Raji (cell line): ENCODE data around the gene FAM177B.

Experiments
- POLR2A ChIP-seq: IDR thresholded peaks from 2 replicates; pipeline ENCODE4 v1.6.1; 2011; ENCODE audit warnings: low read depth, low read length, control low read depth; ENCODE audit not compliant: insufficient read depth

Gene FAM177B

DNA sequence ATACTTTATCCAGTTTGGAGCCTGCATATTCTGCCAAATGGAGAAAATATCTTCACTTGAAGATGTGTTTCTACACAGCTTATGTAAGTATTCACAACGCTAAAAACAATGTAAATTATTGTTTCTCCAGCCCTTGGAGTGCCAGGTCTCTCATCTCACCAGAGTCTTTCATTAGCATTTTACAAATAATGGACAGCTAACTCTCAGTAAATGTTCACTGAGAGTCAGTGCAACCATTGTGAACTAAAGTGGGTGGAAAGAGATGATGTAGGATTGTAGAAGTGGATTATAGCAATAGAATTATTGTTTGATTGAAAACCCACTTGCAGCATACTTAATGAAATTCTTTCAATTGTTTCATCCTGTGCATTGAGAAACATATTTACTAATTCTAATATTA, 8.3 kb upstream of the FAM177B start:
- TF ChIP-seq POLR2A: no peak

DNA sequence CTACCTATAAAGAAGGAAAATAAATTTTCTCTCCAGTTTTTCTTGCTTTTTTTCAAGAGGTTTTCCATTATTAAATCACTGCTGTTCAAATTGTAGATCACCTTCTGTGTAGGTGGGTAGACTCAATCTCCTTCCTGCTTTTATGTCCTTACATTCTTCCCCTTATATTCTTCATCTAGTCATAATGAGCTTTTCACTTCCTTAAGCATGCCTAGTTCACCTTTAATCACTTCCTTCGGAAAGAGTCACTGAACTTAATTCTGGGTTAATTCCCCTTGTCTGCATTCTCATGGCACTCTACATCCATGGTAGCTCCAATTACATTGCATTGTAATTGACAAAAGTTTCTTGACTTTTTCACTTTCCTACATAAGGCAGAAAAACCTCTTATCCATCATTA, 6.1 kb upstream of the FAM177B start:
- no peak for TF ChIP-seq POLR2A

DNA sequence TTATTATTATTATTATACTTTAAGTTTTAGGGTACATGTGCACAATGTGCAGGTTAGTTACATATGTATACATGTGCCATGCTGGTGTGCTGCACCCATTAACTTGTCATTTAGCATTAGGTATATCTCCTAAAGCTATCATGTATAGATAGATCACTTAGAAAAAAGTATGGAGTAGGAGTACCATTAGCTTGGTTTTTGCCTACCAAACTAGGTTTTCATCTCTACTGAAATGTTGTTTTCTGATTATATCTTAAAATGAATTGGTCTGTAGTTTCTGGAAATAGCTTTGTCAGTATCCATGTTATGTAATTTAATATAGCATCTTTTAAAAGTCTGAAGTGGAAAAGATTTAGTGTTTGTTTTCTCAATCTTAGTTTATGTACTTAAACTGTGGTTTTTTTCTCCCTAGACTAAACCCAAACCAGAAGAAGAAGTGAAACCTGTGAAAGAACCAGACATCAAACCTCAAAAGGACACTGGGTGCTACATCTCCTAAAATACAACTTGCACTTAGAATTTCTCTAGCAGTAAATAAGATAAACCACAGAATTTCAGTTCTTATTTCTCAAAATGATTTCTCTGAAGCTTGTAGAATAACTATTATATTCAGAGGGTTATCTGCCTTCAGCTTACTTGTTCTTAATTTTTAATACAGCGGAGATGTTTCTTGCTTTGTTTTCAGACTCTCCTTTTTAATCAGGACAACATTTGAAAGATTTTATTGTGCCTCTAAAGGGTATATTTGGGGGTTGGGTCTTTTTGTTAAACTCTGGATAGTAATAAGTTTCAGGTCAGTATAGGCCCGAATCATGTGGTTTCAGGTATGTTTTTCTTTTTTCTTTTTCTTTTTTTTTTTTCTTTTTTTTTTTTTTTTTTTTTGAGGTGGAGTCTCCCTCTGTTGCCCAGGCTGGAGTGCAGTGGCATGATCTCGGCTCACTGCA, 4.5 kb upstream of the FAM177B start:
- no peak for TF ChIP-seq POLR2A

DNA sequence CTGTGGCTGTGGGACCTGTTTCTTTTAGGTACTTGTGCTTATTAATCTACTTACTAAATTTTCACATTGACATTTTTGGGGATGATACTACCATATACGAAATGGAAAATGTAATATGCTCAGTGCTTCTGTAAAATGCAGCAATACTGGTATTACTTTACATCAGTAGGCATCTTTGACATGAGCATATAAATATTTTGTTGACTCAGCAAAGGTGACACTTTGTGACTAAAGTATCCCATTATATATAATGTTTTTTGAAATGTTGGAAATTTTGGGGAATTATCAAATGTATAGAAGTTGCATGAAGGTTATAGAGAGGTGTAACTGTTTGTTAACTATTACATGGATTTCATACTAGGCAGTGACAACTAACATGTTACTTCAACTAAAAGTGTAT, 2.3 kb upstream of the FAM177B start:
- no peak for TF ChIP-seq POLR2A

DNA sequence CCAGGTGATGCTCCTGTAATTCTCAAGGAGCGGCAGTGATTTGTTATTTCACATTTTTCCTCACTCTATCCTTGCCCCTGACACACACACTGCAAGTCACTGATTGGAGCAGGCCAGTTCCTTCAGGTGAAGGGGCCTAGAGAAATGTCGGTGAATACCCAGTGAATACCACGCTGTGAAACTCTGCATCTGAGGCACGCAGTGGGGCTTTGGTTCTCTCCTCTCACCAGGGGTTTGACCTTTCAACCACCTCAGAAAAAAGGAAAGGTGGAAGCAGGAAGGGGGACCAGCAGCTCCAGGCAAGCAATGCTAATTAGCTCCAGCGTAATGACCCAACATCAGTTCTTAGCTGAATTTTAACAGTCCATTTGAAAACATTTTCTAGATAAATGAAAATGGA, 532 bp upstream of the FAM177B start:
- TF ChIP-seq POLR2A: no peak

DNA sequence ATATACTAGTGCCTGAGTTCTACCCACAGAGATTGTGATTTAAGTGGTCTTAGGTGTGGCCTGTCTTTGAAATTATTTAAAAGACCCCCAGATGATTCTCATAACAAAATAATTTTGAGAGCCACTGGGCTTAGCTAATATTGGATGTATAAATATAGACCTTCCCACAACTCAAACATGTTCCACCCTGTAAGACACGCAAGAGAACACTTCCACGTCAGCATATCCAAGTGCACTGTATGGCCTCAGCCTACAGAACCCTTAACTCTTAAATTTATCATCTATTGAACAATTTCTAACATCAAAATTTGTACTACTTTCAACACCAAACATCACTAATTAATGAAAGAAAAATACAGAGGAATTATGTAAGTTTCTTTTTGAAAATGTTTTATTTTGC, 2.5 kb downstream of the FAM177B start:
- no peak for TF ChIP-seq POLR2A

DNA sequence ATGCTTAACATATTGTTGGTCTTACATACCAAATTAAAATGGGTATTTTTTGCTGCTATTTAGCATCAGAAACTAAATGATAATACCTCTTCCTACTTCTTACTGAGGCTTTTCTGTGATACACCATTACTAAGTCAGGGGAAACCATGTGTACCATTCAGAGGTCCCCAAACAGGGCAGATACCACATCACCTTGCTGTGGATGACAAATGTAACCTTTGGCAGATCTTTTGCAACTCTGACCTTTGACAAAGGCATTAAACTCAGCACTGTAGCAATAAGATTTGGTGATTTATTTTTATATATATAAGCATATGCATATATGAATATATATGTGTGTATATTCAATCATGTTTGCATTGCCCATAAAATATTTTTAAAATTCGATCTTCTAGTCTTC, 2.9 kb downstream of the FAM177B start:
- no peak for TF ChIP-seq POLR2A

DNA sequence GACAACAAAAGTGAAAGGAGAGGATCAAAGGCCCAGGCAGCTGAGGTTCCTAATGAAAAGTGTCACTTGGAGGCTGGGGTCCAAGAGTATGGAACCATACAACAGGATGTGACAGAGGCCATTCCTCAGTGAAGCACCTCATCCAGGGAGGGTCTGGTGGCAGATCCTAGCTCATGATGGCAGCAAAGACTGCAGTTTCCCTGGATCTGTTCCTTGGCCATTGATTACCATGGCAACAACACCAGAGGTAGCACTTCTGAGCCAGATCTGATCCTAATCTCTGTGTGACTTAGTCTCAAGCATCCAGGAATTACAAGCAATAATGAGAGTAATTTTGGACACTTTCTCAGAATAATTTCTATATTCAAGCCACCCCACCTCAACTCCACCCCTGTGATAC, 12.9 kb downstream of the FAM177B start:
- no peak for TF ChIP-seq POLR2A

DNA sequence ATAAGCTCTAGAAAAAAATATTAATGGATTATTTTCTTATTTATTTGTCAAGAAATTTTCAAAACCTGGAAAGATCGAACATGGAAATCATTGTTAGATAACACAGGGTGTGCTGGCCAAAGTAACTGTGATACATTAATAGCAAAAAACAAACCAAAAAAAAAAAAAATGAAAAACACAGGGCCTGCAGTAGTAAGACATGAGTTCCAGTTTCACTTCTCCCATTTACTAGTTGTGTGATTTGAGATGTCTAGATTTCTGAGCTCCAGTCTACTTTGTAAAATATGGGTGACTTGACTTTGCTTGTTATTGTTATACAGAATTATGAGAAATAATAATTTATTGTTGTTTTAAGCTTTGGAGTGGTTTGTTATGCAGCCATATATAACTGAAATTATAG, 13.6 kb downstream of the FAM177B start:
- TF ChIP-seq POLR2A: no peak

DNA sequence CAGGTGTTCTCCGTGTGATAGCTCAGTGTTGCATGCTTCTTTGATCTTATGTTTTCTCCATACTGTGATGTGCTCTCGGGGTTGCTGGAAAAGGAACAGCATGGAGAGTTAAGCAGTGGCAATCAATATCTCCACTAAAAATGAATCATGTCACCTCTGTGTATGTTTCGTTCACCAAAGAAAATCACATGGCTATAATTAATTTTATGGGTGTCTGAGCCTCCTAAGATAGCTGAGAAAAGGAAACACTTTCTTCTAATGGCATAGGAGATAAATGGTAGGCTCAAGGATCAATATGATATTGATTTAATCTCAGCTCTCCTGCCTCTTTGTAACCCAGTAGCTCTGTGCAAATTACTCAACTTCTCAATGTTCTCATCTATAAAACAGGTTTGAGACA, 14.3 kb downstream of the FAM177B start:
- TF ChIP-seq POLR2A: no peak

DNA sequence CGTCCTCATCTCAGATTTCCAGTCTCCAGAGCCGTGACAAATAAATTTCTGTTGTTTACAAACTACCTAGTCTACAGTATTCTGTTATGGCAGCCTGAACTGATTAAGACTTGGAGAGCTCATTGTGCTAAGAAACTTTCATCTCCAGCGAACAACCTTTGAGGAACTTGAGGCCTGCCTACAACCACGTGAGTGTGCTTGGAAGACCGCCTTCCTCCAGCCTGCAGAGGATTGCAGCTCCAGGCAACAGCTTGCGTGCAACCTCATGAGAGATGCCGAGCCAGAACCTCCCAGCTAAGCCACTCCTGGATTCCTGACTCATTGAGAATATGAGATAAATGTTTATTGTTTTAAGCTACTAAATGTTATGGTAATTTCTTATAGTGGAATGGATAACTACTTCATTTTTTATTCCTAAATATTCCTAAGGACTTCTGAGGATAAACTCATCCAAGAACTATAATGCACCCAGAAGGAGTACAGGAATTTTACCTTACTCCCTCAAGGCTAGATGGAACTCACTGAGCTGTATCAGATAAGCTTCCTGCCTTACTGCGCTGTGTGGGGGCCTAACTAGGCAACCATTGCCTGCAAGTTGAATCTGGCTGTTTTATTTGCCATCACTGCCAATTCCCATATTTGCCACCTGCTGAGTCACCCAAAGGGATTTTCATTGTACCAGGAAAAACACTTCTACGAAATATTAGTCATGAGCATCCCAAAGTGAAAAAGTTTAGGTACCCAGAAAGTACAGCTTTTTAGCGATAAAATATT, 17.6 kb downstream of the FAM177B start:
- TF ChIP-seq POLR2A: no peak

DNA sequence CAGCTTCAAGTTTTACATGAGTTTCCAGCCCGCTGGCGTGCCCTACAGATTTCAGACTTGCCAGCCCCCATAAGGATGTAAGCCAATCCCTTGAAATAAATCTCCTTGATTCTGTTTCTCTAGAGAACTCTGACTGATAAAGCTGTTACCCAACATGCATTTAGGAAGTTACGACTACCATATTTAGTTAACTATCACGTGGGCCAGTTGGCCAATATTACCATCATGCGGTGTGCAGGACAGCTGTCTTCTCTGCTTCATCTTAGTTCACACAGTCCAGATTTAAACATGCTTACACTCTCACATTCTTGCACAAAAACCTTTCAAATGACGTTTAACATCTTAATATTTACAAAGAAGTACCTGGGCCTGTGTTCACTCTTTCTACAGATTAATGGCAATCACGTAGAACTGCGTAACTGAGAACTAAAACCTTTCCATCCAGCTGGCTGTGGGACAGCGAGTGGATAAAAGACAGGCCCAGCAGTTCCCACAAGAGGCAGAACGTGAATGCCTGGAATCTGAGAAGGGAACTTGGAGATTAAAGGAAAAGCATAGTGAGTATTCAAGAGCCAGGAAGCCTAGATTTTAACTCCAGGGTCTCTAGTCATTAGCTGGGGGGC, 20.8 kb downstream of the FAM177B start:
- TF ChIP-seq POLR2A: no peak

DNA sequence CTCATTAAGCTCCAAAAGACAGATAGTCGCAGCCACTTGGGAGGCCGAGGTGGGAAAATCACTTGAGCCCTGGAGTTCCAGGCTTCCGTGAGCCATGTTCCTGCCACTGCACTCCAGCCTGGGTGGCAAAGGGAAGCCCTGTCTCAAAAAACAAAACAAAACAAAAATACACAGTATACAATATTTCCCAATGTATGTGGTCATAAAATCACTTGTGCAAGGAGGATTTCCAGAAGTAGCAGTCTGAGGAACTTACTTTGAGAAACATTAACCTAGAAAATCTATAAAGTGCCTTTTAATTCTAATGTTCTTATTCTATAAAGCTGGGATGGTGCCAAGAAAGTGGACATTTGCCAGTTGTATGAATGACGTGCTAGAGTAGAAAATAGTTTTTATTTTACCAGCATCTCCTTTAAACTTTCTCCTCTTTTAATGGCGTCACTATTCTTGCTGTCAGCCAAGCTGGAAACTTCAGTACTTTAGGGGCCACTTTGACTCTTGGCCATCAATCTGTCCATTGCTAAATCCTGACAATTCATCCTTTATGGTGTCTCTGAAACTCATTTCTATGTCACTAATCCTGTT, 22.5 kb downstream of the FAM177B start:
- TF ChIP-seq POLR2A: no peak

DNA sequence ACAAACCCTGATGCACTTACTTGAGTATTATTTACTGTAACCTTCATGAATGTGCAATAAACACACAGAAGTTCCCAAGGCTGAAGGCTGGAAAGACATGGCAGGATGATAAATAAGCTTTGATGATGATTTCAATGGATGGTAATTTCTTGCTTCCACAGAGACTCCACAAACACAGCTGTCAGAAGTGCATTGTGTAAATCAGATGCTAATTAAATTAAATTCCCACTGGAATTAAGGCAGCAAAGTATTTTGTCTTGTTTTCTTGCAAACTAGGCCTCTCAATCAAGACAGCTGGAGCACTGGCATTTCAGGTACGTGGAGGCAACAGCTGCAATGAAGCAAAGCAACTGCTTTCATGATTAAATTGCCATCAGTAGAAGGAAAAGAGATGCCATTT, 24.1 kb downstream of the FAM177B start:
- no peak for TF ChIP-seq POLR2A

DNA sequence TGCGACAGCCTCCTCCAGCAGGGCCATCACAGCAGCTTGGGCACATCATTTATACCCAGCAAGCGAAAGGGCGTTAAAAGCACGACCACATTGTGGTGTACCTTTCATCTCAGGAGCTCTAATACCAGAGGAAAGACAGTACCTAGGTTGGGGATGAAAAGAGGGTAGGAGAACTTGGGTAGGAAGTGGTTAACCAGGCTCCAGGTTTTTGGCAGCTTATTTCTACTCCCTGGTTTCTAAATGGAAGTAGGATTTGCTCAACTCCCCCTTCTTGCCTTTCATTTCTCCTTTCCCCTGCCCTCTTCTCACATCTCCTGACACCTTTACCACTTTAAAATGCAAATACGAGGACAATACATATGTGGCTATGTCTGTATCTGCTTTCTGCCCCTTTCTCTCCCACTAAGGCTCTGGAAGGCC, 30.2 kb downstream of the FAM177B start:
- no peak for TF ChIP-seq POLR2A
